OCI-LY3 (cell line): Measurements from ENCODE around the gene MLH3.

Experiments
- EZH2phosphoT487 ChIP-seq: fragments of 200-600 bp; shearing (Covaris generic); IDR thresholded peaks from 2 replicates; pipeline ENCODE4 v1.6.1; 2018; ENCODE audit warnings: antibody characterized with exemption, mixed run types, low read depth
- TF ChIP-seq, protein P1 (sequence below): fragments of 200-600, 300-600 bp; sonication (generic); IDR thresholded peaks from 2 replicates; pipeline ENCODE4 v1.5.1; 2014; ENCODE audit warnings: antibody characterized with exemption, low read length, low read depth

DNA sequence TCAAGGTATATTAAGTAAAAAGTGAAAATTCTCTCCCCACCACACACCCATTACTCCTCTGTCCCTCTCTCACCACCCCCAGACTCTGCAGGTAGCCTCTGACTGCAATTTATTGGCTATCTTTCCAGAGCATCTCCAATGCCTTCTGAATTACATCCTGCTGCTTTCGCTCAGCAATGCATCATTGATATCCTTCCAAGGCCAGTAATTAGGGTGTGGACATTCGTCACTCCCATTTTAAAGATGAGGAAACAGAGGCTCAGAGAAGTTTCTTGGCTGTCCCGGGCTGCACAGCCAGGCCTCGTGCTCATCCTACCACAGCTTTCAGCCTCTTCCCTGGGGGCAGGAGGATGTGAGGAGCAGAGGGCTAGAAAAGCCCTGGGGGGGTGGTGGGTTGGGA is 72.2 kb downstream of the MLH3 start:
- TF ChIP-seq, protein P1, sequence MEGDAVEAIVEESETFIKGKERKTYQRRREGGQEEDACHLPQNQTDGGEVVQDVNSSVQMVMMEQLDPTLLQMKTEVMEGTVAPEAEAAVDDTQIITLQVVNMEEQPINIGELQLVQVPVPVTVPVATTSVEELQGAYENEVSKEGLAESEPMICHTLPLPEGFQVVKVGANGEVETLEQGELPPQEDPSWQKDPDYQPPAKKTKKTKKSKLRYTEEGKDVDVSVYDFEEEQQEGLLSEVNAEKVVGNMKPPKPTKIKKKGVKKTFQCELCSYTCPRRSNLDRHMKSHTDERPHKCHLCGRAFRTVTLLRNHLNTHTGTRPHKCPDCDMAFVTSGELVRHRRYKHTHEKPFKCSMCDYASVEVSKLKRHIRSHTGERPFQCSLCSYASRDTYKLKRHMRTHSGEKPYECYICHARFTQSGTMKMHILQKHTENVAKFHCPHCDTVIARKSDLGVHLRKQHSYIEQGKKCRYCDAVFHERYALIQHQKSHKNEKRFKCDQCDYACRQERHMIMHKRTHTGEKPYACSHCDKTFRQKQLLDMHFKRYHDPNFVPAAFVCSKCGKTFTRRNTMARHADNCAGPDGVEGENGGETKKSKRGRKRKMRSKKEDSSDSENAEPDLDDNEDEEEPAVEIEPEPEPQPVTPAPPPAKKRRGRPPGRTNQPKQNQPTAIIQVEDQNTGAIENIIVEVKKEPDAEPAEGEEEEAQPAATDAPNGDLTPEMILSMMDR, result no peak
- TF ChIP-seq EZH2phosphoT487, result no peak
